ENCODE data around the gene PDE3B. TPM values are rescaled to one million over a fixed set of nuclear protein-coding genes. Genes with fewer than 3 reads are reported as not detected.
A peak's percentile ranks its signal among the peaks of the same experiment; 100 is the strongest.

Gene PDE3B
- total and polyA plus RNA-seq, 2 of the 4 experiments (the other 2 are of a cell fraction): 0.21 to 1.3 TPM

DNA sequence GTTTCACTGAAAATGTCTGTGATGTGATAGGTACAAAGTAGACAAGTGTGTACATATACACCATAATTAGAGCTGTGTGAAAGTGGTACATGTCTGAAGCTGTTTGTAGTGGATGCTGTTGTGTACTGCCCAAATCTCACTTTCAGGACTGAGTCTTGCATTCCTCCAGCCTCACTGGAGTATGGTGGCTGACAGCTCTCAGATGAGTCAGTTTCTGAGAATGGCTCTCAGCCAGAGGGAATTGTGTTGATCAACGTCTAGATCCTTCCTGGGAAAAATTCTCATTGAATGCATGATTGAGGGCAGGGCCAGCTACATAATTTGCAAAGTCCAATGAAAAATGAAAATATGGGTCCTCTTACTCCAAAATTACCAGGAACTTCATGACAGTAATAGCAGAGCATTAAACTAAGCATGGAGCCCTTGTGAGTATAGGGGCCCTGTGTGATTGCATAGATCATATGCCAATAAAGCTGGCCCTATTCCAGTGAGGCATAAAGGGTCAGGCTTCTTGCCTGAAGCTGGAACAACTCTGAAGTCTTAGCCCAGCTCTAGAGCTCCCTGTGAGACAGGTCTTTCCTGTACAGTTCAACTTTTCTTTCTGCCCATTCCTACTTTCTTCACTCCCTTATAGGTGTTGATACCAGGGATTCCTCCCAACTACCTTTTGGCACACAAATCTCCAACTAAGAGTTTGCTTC lies 259.2 kb downstream of the PDE3B start:
- ATAC-seq (ENCODE audit: low read depth) (peak; percentile 43; the same call in 1 of the 2 replicates), DNase-seq (peak; percentile 71)
- Histone ChIP-seq H4K91ac (ENCODE audit: insufficient read depth, low read depth, low read length) (no peak overlapping the region), H3K18ac (ENCODE audit: low read depth, low read length) (no peak overlapping the region), H2BK20ac (ENCODE audit: low read depth, low read length) (no peak overlapping the region), H3K4ac (ENCODE audit: low read depth, low read length) (no peak overlapping the region), H3K9ac (ENCODE audit: low read depth, low read length) (no peak overlapping the region), H2BK5ac (ENCODE audit: low read depth, low read length, poor library complexity, severe bottlenecking) (no peak overlapping the region), H3K4me3 (ENCODE audit: insufficient read depth, low read depth, low read length) (no peak overlapping the region), H3K56ac (ENCODE audit: extremely low read depth, insufficient read depth, low read length) (no peak overlapping the region), H4K5ac (ENCODE audit: low read depth, low read length) (no peak overlapping the region), H4K8ac (ENCODE audit: low read depth in 2 of 2, low read length in 2 of 2) (no peak overlapping the region), H3K4me1 (ENCODE audit: control insufficient read depth, insufficient read depth, low read length) (no peaks in the 10 kb centered on the region), H4K20me1 (ENCODE audit: insufficient read depth, low read length) (no peaks in the 10 kb centered on the region), H3K23ac (ENCODE audit: low read depth, low read length) (no peak overlapping the region), H2AK9ac (replicated peaks; ENCODE audit: low read depth, low read length, poor library complexity) (no peak overlapping the region), H2BK15ac (ENCODE audit: low read depth, low read length) (no peak overlapping the region), H2AFZ (replicated peaks; ENCODE audit: low read length, poor library complexity) (no peak overlapping the region), H3K14ac (replicated peaks; ENCODE audit: low read depth, low read length) (no peak overlapping the region; the same call in 1 of the 2 replicates), H2AK5ac (ENCODE audit: low read depth, low read length) (no peak overlapping the region), H3K36me3 (ENCODE audit: control insufficient read depth, insufficient read depth, low read length) (no peaks in the 10 kb centered on the region), H3K9me3 (ENCODE audit: control insufficient read depth, insufficient read depth, low read length) (no peaks in the 10 kb centered on the region), H2BK120ac (ENCODE audit: low read depth, low read length) (no peak overlapping the region), H3K4me2 (ENCODE audit: low read depth, low read length) (no peak overlapping the region), H3K9me1 (ENCODE audit: insufficient read depth, low read length) (no peaks in the 10 kb centered on the region), H3K79me1 (ENCODE audit: low read depth in 1 of 2, low read length in 2 of 2) (no peaks in the 10 kb centered on the region), H3K27ac (ENCODE audit: insufficient read depth, low read length) (no peak overlapping the region), H3K27me3 (ENCODE audit: control insufficient read depth, insufficient read depth, low read length) (peaks cover 6% of the 10 kb centered on the region)
- TF ChIP-seq, protein P1, sequence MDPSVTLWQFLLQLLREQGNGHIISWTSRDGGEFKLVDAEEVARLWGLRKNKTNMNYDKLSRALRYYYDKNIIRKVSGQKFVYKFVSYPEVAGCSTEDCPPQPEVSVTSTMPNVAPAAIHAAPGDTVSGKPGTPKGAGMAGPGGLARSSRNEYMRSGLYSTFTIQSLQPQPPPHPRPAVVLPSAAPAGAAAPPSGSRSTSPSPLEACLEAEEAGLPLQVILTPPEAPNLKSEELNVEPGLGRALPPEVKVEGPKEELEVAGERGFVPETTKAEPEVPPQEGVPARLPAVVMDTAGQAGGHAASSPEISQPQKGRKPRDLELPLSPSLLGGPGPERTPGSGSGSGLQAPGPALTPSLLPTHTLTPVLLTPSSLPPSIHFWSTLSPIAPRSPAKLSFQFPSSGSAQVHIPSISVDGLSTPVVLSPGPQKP (IDR thresholded peaks at IDR 0.05; ENCODE audit: borderline replicate concordance, low read depth, low read length): no peak
- TF ChIP-seq, protein P2, sequence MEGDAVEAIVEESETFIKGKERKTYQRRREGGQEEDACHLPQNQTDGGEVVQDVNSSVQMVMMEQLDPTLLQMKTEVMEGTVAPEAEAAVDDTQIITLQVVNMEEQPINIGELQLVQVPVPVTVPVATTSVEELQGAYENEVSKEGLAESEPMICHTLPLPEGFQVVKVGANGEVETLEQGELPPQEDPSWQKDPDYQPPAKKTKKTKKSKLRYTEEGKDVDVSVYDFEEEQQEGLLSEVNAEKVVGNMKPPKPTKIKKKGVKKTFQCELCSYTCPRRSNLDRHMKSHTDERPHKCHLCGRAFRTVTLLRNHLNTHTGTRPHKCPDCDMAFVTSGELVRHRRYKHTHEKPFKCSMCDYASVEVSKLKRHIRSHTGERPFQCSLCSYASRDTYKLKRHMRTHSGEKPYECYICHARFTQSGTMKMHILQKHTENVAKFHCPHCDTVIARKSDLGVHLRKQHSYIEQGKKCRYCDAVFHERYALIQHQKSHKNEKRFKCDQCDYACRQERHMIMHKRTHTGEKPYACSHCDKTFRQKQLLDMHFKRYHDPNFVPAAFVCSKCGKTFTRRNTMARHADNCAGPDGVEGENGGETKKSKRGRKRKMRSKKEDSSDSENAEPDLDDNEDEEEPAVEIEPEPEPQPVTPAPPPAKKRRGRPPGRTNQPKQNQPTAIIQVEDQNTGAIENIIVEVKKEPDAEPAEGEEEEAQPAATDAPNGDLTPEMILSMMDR (conservative IDR thresholded peaks at IDR 0.05; ENCODE audit: low read depth, low read length): no peak
- TF ChIP-seq FOS (IDR thresholded peaks at IDR 0.05; ENCODE audit: low read depth, low read length) (no peak), MAZ (IDR thresholded peaks at IDR 0.05; ENCODE audit: borderline replicate concordance, low read depth, low read length) (no peak), MAFK (IDR thresholded peaks at IDR 0.05; ENCODE audit: low read depth, low read length) (no peak), CEBPB (IDR thresholded peaks at IDR 0.05; ENCODE audit: low read depth, low read length) (no peak), POLR2A (IDR thresholded peaks at IDR 0.05; ENCODE audit: low read depth, low read length) (no peak), SMC3 (IDR thresholded peaks at IDR 0.05; ENCODE audit: low read depth, low read length) (no peak)
- ChIA-PET CTCF (no interaction called here), POLR2A (ENCODE audit: unreplicated experiment) (no interaction called here)
- in situ Hi-C loops (cut with MboI; ENCODE audit: low sequenced_read_pairs): no loop called here
- intact Hi-C loops (cut with micrococcal nuclease): loop anchor here (10.0 kb wide), 1 partner anchor 258 kb away; the partner anchor contains the start of gene PDE3B
- dilution Hi-C loops (cut with HindIII; ENCODE audit: low sequenced_read_pairs, unreplicated experiment): no loop called here
- WGBS, 2 experiments (ENCODE audit: extremely low coverage in 2 of 2, insufficient read length in 1 of 2): no CpG with 5 or more reads among the region's 1 CpG
- BruUV-seq (replicated peaks): no TSS peak

Data from IMR-90 (cell line).